Trophoblast cell (in vitro differentiated cells and primary cell): Measurements from ENCODE around the gene EXOSC3.

ENCODE experiments used
- DNase-seq, 2 donors: peaks; one replicate each; pipeline ENCODE4 v3.0.0-alpha.2; 2016
- H2AFZ ChIP-seq: 2 replicates; pipeline ENCODE4 v1.6.1; 2013; ENCODE audit warnings: low read length, moderate library complexity, mild to moderate bottlenecking; ENCODE audit not compliant: insufficient read depth, poor library complexity
- H2AK5ac ChIP-seq: 2 replicates; pipeline ENCODE4 v1.6.1; 2013; ENCODE audit warnings: mild to moderate bottlenecking, low read length
- H2BK120ac ChIP-seq: 2 replicates; pipeline ENCODE4 v1.6.1; 2013; ENCODE audit warnings: low read length, mild to moderate bottlenecking, moderate library complexity; ENCODE audit not compliant: insufficient read depth, poor library complexity
- H2BK12ac ChIP-seq: 2 replicates; pipeline ENCODE4 v1.6.1; 2013; ENCODE audit warnings: mild to moderate bottlenecking, low read length, moderate library complexity
- H2BK5ac ChIP-seq: 2 replicates; pipeline ENCODE4 v1.6.1; 2013; ENCODE audit warnings: low read length, low read depth, moderate library complexity, mild to moderate bottlenecking; ENCODE audit not compliant: poor library complexity
- H3K14ac ChIP-seq: 2 replicates; pipeline ENCODE4 v1.6.1; 2013; ENCODE audit warnings: mild to moderate bottlenecking, low read length
- H3K18ac ChIP-seq: 2 replicates; pipeline ENCODE4 v1.6.1; 2013; ENCODE audit warnings: mild to moderate bottlenecking, low read length
- H3K23ac ChIP-seq: 2 replicates; pipeline ENCODE4 v1.6.1; 2013; ENCODE audit warnings: low read length
- H3K27ac ChIP-seq: 2 replicates; pipeline ENCODE4 v1.5.1; 2013; ENCODE audit warnings: low read depth, mild to moderate bottlenecking, inconsistent platforms, low read length, moderate library complexity
- H3K27me3 ChIP-seq: 2 replicates; pipeline ENCODE4 v1.6.1; 2013; ENCODE audit warnings: inconsistent platforms, mild to moderate bottlenecking, low read length, moderate library complexity; ENCODE audit not compliant: insufficient read depth
- H3K36me3 ChIP-seq, 2 experiments: 1 replicate in 1 of 2; 2 replicates in 1 of 2; pipeline ENCODE4 v1.6.1; 2013; ENCODE audit warnings: low read length in 2 of 2, mild to moderate bottlenecking in 2 of 2, moderate library complexity in 1 of 2; ENCODE audit not compliant: insufficient read depth in 2 of 2, control insufficient read depth in 1 of 2
- H3K4ac ChIP-seq: 2 replicates; pipeline ENCODE4 v1.6.1; 2013; ENCODE audit warnings: low read depth, mild to moderate bottlenecking, low read length, moderate library complexity
- H3K4me1 ChIP-seq, 2 experiments: 1 replicate in 1 of 2; 2 replicates in 1 of 2; pipeline ENCODE4 v1.6.1; 2013; ENCODE audit warnings: low read length in 2 of 2, mild to moderate bottlenecking in 2 of 2, moderate library complexity in 1 of 2; ENCODE audit not compliant: insufficient read depth in 2 of 2, control insufficient read depth in 1 of 2
- H3K4me2 ChIP-seq: 2 replicates; pipeline ENCODE4 v1.6.1; 2013; ENCODE audit warnings: inconsistent platforms, mild to moderate bottlenecking, low read length, moderate library complexity
- H3K4me3 ChIP-seq: 2 replicates; pipeline ENCODE4 v1.5.1; 2013; ENCODE audit warnings: mild to moderate bottlenecking, low read depth, low read length, inconsistent platforms
- H3K79me1 ChIP-seq: one replicate; pipeline ENCODE4 v1.6.1; 2013; ENCODE audit warnings: low read length
- H3K79me2 ChIP-seq: 2 replicates; pipeline ENCODE4 v1.6.1; 2013; ENCODE audit warnings: low read length, mild to moderate bottlenecking; ENCODE audit not compliant: control insufficient read depth, insufficient read depth, poor library complexity
- H3K9ac ChIP-seq: 2 replicates; pipeline ENCODE4 v1.6.1; 2013; ENCODE audit warnings: mild to moderate bottlenecking, low read length
- H3K9me3 ChIP-seq: 2 replicates; pipeline ENCODE4 v1.6.1; 2013; ENCODE audit warnings: low read depth, mild to moderate bottlenecking, control low read depth, inconsistent platforms, low read length; ENCODE audit not compliant: insufficient read depth
- H4K12ac ChIP-seq: 2 replicates; pipeline ENCODE4 v1.6.1; 2013; ENCODE audit warnings: low read depth, mild to moderate bottlenecking, low read length, moderate library complexity
- H4K8ac ChIP-seq: 2 replicates; pipeline ENCODE4 v1.6.1; 2013; ENCODE audit warnings: low read depth, mild to moderate bottlenecking, low read length, moderate library complexity
- H4K91ac ChIP-seq: one replicate; pipeline ENCODE4 v1.6.1; 2013; ENCODE audit warnings: low read depth, mild to moderate bottlenecking, low read length, moderate library complexity
- WGBS: extraction: QIAGEN DNeasy Blood & Tissue Kit; methylation state at CpG from one replicate; pipeline ENCODE4 v1.1.7; 2013; ENCODE audit warnings: missing lambda C conversion rate; ENCODE audit not compliant: insufficient read length, insufficient coverage; ENCODE audit errors: extremely low coverage; 5-methylcytosine and 5-hydroxymethylcytosine counted together

EXOSC3 gene

DNA sequence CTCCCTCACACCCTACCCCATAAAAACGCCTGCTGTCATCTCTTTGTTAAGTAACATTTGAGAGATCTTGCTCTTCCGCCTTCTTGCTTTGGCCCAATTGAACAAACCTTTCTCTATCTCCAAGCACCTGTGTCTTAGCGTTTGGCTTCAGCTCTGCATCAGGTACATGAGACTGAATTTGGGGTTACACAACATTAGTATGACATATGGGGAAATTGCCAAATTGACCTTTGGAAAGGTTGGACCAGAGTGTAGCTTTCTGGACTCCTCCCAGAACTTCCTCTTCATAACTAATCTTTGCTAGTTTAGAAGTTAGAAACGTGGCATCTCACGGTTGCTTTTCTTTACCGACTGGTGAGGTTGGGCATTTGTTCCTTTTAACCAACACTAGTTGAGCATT lies 3.5 kb upstream of the EXOSC3 start:
- WGBS, result no CpG with 5 or more reads among the region's 6 CpGs
- H3K79me1 ChIP-seq, result peaks cover 3% of the 10 kb centered on the region
- peaks cover 0 to 5% of the 10 kb centered on the region in 2 experiments for H3K4me1 ChIP-seq
- H3K79me2 ChIP-seq, result peaks cover 6% of the 10 kb centered on the region
- H3K27me3 ChIP-seq, result no peaks in the 10 kb centered on the region
- H3K27ac ChIP-seq, result no peak overlapping the region
- H2AFZ ChIP-seq, result no peak overlapping the region
- no peak overlapping the region for H2AK5ac ChIP-seq
- H2BK12ac ChIP-seq, result no peak overlapping the region
- H4K8ac ChIP-seq, result no peak overlapping the region
- no peak overlapping the region for H3K4ac ChIP-seq
- H3K9ac ChIP-seq, result no peak overlapping the region
- H3K14ac ChIP-seq, result no peak overlapping the region
- H4K12ac ChIP-seq, result no peak overlapping the region
- no peak overlapping the region for H4K91ac ChIP-seq
- no peak overlapping the region for H3K4me3 ChIP-seq
- no peak for DNase-seq
- no peak overlapping the region for H3K18ac ChIP-seq
- no peak overlapping the region for H2BK5ac ChIP-seq
- no peak overlapping the region for H3K4me2 ChIP-seq
- H2BK120ac ChIP-seq, result no peak overlapping the region
- no peak overlapping the region for H3K23ac ChIP-seq
- no peaks in the 10 kb centered on the region for H3K9me3 ChIP-seq
- peaks cover 0 to 1% of the 10 kb centered on the region in 2 experiments for H3K36me3 ChIP-seq

DNA sequence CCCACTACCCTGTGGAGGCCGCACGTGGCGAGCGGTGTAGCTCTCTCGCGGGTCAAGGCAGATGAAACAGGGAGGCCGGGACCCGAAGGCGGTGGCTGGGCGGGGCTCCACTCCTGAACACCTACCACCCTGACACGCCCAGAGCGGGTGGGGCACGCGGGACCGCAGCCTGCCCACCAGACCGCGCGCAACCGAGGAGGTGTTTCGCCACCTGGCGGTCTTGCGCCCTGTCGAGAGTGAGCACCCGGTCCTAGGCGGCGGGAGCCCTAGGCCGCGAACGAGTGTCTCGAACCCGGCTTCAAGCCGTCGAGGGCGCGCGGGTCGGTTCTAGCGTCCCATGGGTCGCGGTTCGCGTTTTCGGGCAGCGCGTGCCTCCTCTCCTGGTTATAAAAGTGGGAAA lies 2.2 kb upstream of the EXOSC3 start:
- no peak overlapping the region for H4K12ac ChIP-seq
- H4K8ac ChIP-seq, result no peak overlapping the region
- WGBS, result no CpG with 5 or more reads among the region's 45 CpGs
- H3K4me2 ChIP-seq, result no peak overlapping the region
- H3K36me3 ChIP-seq, result peaks cover 0 to 8% of the 10 kb centered on the region in 2 experiments
- no peak overlapping the region for H2AFZ ChIP-seq
- peak overlapping the region; percentile 23 for H3K4me3 ChIP-seq
- H2AK5ac ChIP-seq, result no peak overlapping the region
- no peak overlapping the region for H4K91ac ChIP-seq
- H3K79me2 ChIP-seq, result peaks cover 6% of the 10 kb centered on the region
- no peak overlapping the region for H3K23ac ChIP-seq
- no peak overlapping the region for H3K4ac ChIP-seq
- no peak overlapping the region for H3K14ac ChIP-seq
- no peak overlapping the region for H2BK5ac ChIP-seq
- no peak overlapping the region for H2BK120ac ChIP-seq
- no peak for DNase-seq
- H3K9ac ChIP-seq, result no peak overlapping the region
- no peaks in the 10 kb centered on the region for H3K27me3 ChIP-seq
- H3K27ac ChIP-seq, result no peak overlapping the region
- peaks cover 0 to 5% of the 10 kb centered on the region in 2 experiments for H3K4me1 ChIP-seq
- H3K18ac ChIP-seq, result no peak overlapping the region
- no peaks in the 10 kb centered on the region for H3K9me3 ChIP-seq
- H2BK12ac ChIP-seq, result no peak overlapping the region
- H3K79me1 ChIP-seq, result peaks cover 3% of the 10 kb centered on the region

DNA sequence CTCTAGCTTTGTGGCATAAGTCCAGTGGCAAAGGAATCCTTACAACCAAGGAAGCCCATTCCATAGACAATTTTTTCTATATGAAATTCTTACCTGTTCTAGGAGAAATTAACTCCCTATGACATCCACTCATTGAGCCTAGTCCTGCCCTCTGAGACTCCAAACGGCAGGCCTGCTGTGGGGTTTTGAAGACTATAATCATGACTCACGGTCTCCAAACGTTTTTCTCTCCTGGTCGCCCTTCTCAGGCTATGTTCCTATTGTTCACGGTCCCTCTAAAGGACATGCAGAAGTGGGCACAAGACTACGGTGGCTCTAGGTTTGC lies 611 bp downstream of the EXOSC3 start:
- H2AFZ ChIP-seq, result peak overlapping the region; percentile 53
- H3K4me2 ChIP-seq, result peak overlapping the region; percentile 74
- no peaks in the 10 kb centered on the region for H3K27me3 ChIP-seq
- H3K79me1 ChIP-seq, result peaks cover 3% of the 10 kb centered on the region
- peaks cover 0 to 5% of the 10 kb centered on the region in 2 experiments for H3K4me1 ChIP-seq
- H4K8ac ChIP-seq, result peak overlapping the region; percentile 87
- DNase-seq, result no peak
- no peak overlapping the region for H2AK5ac ChIP-seq
- no peak overlapping the region for H2BK120ac ChIP-seq
- H3K23ac ChIP-seq, result no peak overlapping the region
- WGBS, result no CpG with 5 or more reads among the region's 6 CpGs
- H3K18ac ChIP-seq, result no peak overlapping the region
- H2BK12ac ChIP-seq, result no peak overlapping the region
- H3K4me3 ChIP-seq, result peak overlapping the region; percentile 96
- H3K79me2 ChIP-seq, result peaks cover 6% of the 10 kb centered on the region
- no peak overlapping the region for H3K27ac ChIP-seq
- H4K12ac ChIP-seq, result peak overlapping the region; percentile 56
- H2BK5ac ChIP-seq, result no peak overlapping the region
- H3K9me3 ChIP-seq, result no peaks in the 10 kb centered on the region
- H3K36me3 ChIP-seq, result peaks cover 0 to 13% of the 10 kb centered on the region in 2 experiments
- H3K14ac ChIP-seq, result no peak overlapping the region
- H3K9ac ChIP-seq, result peak overlapping the region; percentile 86
- peak overlapping the region; percentile 64 for H4K91ac ChIP-seq
- H3K4ac ChIP-seq, result peak overlapping the region; percentile 18

DNA sequence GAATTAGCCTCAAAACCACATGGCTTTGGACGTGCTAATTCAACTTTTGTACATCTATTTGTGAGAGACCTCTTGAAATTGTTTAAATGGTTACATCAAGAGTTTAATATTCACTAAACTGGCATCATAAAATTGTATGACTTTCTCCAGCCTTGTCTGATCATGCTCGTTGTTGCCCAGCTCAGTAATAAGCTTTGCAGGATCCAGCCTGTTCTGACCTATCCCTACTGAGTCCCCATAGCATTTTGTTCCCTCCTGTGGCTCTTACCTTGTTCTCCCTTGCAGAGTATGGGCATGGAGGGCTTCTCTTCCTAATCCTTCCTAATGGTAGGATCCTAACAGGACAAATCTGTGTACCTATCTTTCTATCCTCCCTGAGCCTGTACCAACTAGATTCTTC lies 6.3 kb downstream of the EXOSC3 start:
- Histone ChIP-seq H2AK5ac (no peak overlapping the region), H3K4me3 (no peak overlapping the region), H3K27ac (no peak overlapping the region), H3K27me3 (no peaks in the 10 kb centered on the region), H3K9me3 (no peaks in the 10 kb centered on the region), H3K18ac (no peak overlapping the region), H4K8ac (no peak overlapping the region), H3K4ac (no peak overlapping the region), H2AFZ (no peak overlapping the region), H2BK12ac (no peak overlapping the region), H3K4me2 (no peak overlapping the region), H3K14ac (no peak overlapping the region), H4K91ac (no peak overlapping the region), H3K4me1 (no peaks in the 10 kb centered on the region), H3K23ac (no peak overlapping the region), H3K9ac (no peak overlapping the region), H2BK120ac (no peak overlapping the region), H3K79me2 (no peaks in the 10 kb centered on the region), H4K12ac (no peak overlapping the region), H3K36me3 (peaks cover 15 to 43% of the 10 kb centered on the region in 2 experiments), H2BK5ac (no peak overlapping the region), H3K79me1 (no peaks in the 10 kb centered on the region)
- WGBS, result no CpG with 5 or more reads among the region's 2 CpGs
- DNase-seq, result no peak
